GM18505 (cell line): Measurements from ENCODE around the gene TRIP10.
"Not testable (repeated sequence)": the region's sequence is repeated elsewhere in the genome, so short reads cannot be mapped to it uniquely, and the experiment has no call there.

Experiments used
- ATAC-seq: cut with Tn5 transposase; IDR thresholded peaks from one replicate; pipeline ENCODE4 v1.9.1; 2021; ENCODE audit not compliant: unreplicated experiment
- POLR2A ChIP-seq: IDR thresholded peaks from 4 replicates; pipeline ENCODE4 v1.6.1; 2011; ENCODE audit warnings: borderline replicate concordance; ENCODE audit not compliant: insufficient read depth, insufficient read length; ENCODE audit errors: extremely low read depth

The TRIP10 gene

DNA sequence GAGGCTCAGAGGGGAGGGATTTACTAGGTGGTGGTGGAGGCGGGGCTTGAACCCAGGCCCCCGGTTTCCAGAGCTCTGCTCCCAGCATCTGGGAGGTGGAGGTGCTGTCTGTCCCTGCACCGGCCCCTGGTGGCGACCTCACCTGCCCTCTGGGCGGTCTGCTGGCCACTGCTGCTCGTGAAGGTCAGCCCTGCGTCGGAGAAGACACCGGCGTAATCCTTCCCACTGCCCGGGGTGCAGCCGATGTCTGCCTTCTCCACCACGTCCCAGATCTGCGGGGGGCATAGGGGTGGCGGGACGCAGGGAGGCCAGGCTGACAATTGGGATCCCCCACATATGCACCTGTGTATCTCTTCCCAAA is 31.8 kb upstream of the TRIP10 start:
- ATAC-seq = no peak
- TF ChIP-seq POLR2A = no peak

DNA sequence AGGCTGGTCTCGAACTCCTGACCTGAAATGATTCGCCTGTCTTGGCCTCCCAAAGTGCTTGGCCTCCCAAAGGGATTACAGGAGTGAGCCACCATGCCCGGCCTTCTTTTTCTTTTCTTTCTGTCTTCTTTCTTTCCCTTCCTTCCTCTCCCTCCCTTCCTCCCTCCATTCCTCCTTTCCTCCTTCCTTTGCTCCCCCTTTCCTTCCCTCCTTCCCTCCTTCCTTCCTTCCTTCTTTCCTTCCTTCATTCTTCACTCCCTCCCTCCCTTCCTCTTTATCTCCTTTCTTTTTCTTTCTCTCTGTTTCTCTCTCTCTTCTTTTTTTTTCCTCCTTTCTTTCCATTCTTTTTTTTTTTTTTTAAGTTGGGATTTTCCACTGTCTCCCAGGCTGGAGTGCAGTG is 31.1 kb upstream of the TRIP10 start:
- TF ChIP-seq POLR2A = no peak
- no peak for ATAC-seq

DNA sequence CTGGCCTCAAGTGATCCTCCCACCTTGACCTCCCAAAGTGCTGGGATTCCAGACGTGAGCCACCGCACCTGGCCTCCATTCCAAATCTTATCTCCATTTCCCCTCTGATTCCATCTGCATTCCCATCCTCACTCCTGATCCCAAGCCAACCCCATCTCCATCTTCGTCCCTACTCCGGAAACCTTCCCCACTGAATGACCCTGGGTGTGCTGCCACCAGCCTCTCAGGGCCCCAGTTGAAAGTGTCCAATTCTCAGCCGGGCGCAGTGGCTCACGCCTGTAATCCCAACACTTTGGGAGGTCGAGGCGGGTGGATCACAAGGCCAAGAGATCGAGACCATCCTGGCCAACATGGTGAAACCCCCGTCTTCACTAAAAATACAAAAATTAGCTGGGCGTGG is 30.6 kb upstream of the TRIP10 start:
- not testable (repeated sequence) for ATAC-seq

DNA sequence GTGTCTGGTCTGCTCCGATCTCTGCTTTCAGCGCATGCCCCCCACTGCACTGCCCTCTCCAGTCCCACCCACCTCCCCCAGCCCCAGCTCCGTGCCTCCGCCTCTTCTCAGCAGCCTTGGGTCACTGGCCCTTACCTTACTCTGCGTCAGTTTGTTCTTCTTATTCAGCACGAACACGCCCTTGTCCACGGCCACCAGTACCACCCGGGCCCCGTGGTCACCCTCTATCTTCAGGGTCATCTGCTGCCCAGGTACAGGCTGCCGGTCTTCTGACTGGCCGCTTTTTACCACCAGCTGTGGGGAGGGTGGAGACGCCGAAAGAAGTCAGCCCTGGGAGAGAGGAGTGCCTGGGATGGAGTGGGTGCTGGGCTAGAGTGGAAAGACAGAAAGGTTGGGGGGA is 29.9 kb upstream of the TRIP10 start:
- ATAC-seq = no peak
- TF ChIP-seq POLR2A = no peak

DNA sequence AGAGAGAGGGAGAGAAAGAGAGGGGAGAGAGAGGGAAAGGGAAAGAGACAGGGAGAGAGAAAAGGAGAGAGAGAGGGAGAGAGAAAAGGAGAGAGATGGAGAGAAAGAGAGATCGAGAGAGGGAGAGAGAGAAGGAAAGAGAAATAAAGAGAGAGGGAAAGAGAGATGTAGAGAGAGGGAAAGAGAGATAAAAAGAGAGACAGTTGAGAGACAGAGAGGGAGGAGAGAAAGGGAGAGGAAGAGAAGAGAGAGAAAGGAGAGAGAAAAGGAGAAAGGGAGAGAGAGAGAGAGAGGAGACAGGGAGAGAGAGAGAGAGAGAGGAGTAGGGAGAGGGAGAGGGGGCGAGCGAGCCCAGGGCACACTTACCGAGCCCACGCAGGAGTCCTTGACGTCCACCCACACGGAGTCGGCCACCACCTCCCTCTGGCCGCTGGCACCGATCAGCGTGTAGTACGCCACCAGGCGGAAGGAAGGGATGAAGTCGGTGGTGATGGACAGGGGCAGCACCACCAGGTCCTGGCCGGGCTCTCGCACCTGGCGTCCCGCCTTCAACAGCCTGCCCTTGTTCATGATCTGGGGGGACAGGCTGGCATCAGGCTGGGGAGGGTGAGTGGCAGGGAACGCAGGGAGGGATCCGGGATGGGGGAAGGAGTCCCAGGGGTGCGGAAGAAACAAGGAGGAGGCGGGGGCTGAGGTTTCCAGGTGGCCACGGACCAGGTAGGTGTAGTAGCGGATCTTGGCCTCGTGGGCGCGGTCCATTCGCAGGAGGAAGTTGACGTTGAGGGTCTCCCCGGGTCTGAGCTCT is 29.0 kb upstream of the TRIP10 start:
- no peak for TF ChIP-seq POLR2A
- no peak for ATAC-seq

DNA sequence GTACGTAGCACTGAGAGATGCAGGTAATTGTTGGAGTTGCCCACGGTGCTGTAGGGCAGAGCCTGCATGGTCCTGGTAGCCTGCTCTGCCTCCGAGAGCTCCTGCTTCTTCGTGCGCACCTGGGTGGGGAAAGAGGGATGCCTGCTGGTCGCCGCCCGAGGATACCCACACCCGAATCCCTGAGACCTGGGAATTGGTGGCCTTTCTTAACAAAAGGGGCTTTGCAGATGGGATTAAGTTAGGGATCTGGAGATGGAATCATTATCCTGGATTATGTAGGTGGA is 28.5 kb upstream of the TRIP10 start:
- TF ChIP-seq POLR2A = no peak
- no peak for ATAC-seq

DNA sequence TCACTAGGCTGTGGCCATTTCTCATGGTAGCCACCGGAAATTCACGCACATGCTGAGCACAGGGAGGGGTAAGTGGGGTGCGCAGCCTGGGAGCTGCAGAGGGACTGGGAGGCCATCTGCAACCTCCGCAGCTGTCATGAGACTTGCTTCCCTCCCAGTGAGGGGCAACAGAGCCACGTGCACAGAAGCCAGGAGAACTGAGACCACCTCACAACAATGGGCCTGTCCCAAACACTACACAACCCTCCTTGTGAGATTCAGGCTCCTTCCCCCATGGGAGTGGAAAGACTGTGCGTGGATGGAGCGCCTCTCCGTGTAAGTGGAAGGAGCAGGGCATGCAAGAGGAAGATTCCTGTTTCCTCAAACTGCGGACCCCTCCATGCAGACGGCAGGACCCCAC is 27.9 kb upstream of the TRIP10 start:
- no peak for ATAC-seq

DNA sequence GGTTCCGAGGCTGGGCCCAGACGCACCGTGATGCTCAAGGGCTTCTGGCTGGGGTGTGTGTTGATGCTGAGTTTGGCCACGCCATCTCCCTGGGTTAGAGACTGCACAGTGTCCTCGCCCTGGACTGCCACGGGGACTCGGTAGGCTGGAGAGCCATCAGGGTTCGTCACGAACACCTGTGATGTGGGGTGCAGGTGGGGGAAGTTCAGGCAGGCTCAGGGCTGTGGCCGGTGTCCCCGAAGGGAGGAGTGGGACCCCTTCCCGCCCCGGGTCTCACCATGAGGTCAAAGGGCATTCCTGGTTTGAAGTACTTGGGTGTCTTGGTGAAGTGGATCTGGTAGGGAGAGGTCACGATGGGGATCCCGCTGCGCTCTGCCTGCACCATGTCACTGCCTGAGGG is 27.2 kb upstream of the TRIP10 start:
- TF ChIP-seq POLR2A = no peak
- no peak for ATAC-seq

More for the DNA sequence above, 27.9 kb upstream of the TRIP10 start:
- no peak for TF ChIP-seq POLR2A

DNA sequence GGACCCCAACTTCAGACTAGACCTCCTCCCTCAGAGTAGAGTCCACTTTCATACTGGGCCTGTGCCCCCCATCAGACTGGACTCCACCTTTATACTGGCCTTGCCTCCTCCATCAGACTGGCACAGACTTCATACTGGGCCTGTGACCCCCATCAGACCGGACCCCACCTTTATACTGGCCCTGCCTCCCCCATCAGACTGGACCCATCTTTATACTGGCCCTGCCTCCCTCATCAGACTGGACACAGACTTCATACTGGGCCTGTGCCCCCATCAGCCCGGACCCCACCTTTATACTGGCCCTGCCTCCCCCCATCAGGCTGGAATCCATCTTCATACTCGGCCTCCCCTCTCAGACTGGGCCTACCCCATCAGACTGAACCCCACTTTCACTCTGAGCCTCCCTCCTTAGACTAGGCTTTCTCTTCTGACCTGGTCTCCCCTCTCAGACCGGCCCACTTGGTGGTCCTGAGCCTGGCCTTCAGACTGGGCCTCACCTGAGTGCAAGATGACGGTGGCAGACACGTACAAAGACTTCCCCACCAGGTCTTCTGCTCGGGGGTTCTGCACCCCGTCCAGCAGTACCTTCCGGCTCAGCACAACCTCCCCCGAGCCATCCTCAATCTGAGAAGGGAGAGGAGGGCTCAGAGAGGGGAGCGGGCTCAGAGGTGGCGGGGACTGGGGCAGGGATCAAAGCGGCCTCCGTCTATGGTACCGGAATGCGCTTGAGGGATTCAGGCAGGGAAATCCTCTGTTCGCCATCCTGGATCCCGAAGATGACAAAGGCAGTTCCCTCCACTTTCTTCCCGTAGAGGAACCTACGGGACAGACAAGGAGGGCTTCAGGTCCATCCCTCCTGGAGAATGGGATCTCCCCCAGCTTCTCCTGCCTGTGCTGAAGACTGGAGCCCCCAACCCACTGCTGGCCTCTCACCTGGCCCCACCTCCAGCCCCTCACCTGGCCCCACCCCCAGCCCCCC is 26.5 kb upstream of the TRIP10 start:
- ATAC-seq = no peak
- no peak for TF ChIP-seq POLR2A

DNA sequence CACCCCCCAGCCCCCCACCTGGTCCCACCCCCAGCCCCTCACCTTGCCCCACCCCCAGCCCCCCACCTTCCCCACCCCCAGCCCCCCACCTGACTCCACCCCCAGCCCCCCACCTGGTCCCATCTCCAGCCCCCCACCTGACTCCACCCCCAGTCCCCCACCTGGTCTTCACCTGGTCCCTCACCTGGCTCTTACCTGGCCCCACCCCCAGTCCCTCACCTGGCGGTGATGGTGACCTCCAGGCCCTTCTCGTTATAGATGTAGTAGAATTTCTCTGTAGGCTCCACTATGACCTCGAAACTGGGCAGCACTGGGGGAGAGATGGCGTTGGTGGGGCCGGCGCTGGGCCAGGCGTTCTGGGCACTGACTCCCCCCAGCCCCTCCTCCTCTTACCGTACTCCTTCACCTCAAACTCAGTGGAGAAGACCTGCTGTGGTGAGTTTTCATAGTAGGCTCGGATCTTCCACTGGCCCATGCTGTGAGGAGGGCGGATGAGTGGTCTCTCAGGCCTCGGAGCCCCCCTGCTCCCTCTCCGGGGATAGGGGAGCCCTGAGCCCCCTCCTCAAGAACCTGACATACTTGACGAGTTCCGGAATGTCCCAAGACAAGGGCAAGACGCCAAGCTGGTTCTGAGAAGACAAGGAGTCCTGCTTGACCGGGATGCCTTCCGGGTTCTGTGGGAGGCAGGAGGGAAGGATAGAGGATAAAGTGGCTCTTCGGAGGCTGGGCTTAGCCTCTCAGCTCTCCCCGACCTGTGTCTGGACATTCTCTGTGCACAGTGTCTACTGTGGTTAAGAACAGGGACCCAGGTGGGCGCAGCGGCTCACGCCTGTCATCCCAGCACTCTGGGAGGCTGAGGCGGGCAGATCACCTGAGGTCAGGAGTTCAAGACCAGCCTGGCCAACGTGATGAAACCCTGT is 25.4 kb upstream of the TRIP10 start:
- no peak for TF ChIP-seq POLR2A
- no peak for ATAC-seq

DNA sequence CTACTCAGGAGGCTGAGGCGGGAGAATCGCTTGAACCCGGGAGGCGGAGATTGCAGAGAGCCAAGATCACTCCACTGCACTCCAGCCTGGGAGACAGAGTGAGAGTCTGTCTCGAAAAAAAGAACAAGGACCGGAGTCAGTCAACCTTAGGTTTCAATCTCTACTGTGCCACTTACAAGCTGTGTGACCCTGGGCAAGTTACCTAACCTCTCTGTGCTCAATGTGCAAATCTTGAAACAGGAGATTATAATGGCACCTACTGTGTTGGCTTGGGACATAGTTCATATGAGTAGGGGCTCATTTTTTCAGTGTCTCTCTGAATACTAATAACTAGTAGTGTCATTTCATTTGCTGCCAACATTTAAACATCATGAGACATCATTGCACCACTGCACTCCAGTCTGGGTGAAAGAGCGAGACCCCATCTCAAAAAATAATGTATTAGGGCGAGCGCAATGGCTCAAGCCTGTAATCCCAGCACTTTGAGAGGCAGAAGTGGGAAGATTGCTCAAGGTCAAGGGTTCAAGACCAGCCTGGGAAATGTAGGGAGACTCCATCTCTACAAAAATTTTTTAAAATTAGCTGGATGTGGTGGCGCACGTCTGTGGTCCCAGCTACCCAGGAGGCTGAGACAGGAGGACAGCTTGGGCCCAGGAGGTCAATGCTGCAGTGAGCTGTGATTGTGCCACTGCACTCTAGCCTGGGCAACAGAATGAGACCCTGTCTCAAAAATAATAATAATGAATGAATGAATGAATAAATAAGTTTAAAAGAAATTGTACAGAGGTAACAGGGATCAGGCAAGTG is 24.5 kb upstream of the TRIP10 start:
- no peak for TF ChIP-seq POLR2A
- ATAC-seq = no peak

DNA sequence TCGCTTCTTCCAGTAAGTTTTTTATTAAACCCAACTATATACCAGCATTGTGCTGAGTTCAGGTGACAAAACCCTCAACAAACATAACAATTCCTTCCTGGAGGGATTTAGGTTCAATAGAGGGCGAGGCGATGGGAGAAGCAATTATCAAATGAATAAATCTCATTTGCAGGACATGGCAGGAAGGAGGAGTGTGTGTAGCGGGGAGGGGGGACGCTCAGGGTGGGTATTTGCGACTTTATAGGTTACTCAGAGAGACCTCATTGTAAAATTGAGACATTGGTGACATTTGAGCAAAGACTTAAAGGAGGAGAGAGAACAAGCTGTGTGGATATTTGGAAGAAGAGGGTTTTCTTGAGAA is 22.9 kb upstream of the TRIP10 start:
- ATAC-seq = no peak
- TF ChIP-seq POLR2A = no peak
